Stimulated activated CD8-positive, alpha-beta memory T cell treated with anti-CD3 and anti-CD28 coated beads, Interleukin-7, amount 100 ng/mL, for 48 hours (primary cell): ENCODE measurements around the gene BCAR3.

ENCODE experiments used
- DNase-seq, 2 donors: peaks; one replicate each; pipeline ENCODE4 v3.0.0-alpha.2; 2020; ENCODE audit warnings: low read depth in 1 of 2; ENCODE audit errors: extremely low read depth in 1 of 2

The BCAR3 gene

DNA sequence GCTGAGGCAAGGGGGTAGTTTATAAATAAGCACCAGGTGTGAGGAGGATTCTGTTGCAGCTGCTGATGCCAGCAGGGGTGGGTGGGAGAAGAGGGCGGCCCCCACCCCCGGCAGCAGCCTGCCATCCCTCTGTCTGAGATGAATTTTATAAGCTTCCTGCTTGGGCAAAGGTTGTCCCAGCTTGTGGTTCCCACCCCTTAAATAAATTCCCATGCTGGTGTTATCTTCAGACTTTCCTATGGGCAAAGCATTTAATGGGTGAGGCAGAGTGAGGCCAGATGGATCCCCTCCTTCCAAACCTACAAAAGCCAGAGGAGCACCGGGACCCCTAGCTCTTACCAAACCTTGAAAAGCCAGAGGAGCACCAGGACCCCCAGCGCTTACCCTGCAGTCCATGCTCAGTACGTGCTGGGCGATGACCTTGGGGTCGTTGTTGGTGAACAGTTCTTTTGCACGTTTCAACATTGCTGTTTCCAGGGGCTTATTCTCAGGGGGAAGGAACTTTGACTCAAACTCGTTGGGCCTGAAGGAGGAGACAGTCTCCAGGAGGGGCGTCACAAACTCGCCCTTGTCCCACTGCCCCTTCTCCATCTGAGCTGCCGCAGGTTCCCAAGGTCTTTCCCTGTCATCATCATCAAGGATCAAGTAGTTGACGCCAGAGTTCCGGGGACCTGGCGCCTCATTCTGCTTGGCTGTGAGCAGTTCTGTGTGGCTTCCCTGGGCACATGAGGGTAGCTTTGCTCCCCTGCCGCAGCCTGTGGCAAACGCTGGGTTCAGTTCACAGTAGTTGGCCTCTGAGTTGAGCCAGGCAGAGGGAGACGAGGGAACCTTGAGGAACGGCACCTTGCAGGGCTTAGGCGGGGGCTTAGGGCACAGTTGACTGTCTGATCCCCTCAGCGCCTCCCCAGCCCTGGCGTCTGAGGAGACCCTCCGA is 99.5 kb downstream of the BCAR3 start:
- no peak for DNase-seq

DNA sequence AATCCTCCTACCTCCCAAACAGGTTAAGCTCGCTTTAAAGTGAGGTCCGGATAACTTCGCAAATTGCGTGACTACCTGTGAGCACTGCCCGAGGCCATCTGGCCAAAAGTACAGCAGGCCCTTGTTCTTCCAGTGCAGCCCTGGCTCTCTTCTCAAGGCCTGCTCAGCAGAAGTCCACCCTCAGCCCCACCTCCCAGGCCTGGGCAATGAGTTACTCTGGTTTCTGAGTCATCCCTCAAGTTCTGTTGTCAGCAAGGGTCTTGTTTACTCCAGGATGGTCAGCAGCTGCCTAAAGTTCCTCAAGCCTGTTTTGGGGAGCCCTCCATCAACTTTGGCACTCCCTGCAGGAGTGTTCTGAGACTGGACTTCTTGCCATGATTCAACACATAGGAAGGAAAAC is 101.7 kb downstream of the BCAR3 start:
- DNase-seq = no peak

- DNase-seq = no peak
Measured at GRCh38 chr1:93578911-93579825, 102.5 kb downstream of the BCAR3 start.

DNA sequence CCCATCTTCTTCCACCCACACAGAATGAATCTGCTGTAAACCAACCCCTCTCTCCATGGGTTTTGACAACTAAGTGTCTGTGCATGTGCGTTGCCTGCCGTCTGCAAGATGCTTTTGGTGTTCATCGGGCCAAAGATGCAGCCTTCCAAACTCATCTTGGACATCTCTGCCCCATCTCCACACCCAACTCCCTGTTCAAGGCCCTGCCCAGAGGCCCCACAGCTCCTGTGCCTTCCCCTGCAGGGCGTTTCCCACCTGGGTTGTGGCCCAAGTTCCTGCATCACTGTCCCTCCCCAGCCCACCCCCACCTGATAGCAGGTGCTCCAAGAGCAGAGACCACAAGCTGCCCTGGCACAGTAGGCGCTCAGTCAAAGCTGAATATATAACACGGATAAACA is 103.2 kb downstream of the BCAR3 start:
- DNase-seq = no peak

GRCh38 chr1:93577536-93578432 is 103.9 kb downstream of the BCAR3 start:
- DNase-seq = no peak

- DNase-seq = no peak
Measured at GRCh38 chr1:93576746-93577145, 104.9 kb downstream of the BCAR3 start.

- DNase-seq = no peak
Measured at GRCh38 chr1:93576346-93576745, 105.3 kb downstream of the BCAR3 start.

DNA sequence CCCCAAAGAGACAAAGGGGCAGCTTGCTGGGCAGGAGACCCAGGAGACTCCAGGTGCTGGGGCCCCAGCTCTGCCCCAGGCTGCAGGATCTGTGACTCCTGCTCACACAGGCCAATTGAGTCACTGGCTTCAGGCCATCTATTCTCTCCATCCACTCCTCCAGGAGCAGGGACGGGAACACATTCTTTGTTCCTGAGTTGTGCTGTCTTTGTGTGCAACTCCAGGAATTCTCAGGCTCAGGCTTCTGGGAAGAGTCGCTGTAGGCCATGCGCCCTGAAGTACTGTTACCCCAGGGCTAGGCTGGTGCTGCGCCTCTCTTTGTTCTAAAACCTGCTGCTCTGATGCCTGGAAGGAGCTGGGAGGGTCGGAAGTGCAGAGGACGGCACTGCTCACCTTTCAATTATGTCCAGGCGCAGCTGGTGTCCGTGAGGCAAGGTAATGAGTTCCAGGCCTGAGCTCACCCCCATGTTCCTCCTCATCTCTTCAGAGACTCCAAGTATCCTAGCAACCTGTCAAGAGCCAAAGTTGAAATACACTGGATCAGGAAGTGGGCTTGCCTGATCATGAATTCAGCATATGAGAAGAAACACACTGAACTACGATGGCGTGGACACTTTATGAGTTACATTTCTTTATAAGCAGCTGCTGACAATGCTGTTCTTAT is 105.9 kb downstream of the BCAR3 start:
- DNase-seq = no peak

DNA sequence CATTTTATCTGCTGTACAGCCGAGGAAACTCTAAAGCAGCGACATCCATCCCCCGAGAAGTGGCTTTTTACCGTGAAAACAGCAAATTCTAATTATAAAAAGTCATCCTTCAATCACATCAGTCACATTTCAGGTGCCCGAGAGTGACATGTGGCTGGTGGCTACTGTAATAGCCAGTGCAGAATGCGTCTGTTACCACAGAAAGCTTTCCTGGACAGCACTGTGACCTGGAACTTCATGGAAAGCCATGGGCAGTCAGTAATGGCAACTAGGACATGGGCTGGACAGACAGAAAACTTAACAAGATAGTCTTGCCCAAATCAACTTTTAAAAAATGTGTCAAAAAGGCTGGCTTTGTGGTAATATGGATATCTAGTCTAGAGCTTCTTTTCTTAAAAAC is 106.6 kb downstream of the BCAR3 start:
- no peak for DNase-seq

DNA sequence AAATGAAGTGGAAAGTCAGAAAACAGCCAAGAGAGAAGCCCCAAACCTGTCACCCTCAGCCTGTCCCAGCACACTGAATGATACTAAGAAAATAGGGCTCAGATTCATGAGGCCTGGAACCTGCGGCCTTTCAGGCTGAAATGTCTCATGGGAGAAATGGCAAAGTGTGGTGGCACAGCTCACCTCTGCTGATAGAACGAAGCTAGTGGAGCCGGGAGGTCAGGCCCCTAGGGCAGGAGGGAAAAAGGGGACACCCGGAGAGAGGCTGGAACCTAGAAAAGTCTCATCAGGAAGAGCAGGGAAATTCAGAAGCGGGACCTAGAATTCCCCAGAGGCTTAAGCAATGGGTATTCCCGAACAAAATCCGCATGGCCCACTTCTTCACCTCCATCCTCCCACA is 107.1 kb downstream of the BCAR3 start:
- DNase-seq = no peak

GRCh38 chr1:93573940-93574469 is 107.6 kb downstream of the BCAR3 start:
- no peak for DNase-seq

GRCh38 chr1:93571623-93572310 is 109.9 kb downstream of the BCAR3 start:
- no peak for DNase-seq

- DNase-seq = no peak
Measured at GRCh38 chr1:93569489-93569888, 112.1 kb downstream of the BCAR3 start.

DNA sequence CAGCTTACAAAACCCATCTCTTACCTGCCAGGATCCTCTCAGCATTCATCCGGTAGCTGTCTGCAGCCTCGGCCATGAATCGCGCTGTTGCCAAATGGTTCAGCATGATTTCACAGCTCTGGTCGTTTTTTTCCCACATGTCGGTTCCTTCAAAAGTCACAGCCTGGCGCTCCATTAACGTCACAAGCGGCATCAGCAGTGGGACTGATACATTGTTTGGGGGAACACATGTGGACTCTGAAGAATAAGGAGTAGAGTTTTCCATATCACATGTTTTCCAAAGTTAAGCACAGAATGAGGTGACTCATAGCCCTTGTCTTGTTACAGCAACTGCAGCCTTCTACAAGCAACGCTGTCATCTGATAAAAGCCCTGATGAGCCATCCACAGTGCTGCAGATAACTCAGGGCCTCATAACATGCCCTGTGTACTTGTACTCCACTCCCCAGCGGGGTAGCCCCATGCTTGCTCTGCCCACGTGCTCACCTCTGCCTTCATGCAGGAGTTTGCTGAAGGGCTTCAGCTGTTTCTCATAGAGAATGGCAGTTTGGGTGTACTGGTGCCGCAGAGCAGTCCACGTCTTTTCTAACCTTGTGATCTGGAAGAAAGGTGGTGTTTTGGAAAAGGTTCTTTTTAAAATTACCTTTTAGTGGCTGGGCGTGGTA is 114.2 kb downstream of the BCAR3 start:
- DNase-seq = no peak

- no peak for DNase-seq
Measured at GRCh38 chr1:93566227-93566626, 115.4 kb downstream of the BCAR3 start.

DNA sequence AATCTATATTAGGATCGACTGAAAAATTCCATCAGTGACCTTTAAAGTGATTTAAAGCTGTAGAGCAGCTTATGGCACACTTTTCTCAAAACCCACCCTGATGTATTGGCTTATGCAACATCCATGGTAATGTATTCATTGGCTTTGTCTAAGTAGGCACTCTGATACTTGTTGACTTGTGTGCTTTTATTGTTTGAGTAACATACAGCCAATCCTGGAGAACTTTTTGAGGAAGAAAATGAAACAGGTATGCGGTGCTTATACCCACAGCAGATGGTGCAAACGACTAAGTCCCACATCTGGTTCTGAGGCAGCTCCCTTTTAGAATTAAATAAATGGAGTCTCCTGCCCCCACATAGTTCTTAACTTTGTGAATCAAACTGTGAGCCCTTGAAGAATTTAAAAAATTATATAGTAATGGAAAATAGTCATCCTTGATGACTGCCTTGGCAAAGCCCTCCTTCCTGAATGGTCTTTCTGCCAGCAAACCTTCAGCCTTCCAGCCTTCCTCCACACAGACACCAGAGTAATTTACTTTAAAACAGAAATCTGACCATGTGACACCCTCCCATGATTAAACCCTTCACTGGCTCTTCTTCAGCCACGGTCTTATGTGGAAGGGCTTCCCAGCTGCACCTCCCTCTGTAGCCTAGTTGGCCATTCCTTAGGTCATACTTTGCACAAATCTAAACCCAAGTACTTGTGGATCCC is 116.0 kb downstream of the BCAR3 start:
- no peak for DNase-seq

DNA sequence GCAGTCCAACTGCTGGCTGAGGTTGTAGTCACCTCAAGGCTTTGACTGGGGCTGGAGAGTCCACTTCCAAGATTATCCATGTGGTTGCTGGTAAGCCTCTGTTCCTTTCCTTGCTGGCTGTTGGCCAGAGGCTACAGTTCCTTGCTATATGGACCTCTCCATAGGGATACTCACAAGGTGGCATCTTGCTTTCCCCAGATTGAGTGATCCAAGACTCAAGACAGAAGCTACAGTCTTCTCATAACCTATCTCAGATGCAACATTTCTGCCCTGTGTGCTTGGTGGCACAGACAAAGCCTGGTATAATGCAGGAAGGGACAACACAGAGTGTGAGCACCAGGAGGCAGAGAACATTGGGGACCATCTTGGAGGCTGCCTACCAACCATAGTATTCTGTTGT is 121.9 kb downstream of the BCAR3 start:
- DNase-seq = no peak

GRCh38 chr1:93559045-93559444 is 122.6 kb downstream of the BCAR3 start:
- no peak for DNase-seq
